Measurements from ENCODE around the gene LDLRAD3. TPM values are rescaled to one million over a fixed set of nuclear protein-coding genes. Genes with fewer than 3 reads are reported as not detected.

The LDLRAD3 gene
- total RNA-seq, 1 donor from 2014 or later: 19.6 TPM

- H3K9me3 Mint-ChIP-seq (ENCODE audit: low read depth): peaks cover 9% of the 10 kb centered on the region
- DNase-seq (ENCODE audit: low spot score, unreplicated experiment): no peak
- peaks cover 3% of the 10 kb centered on the region for H3K4me1 Mint-ChIP-seq (ENCODE audit: low read depth)
- H3K36me3 Mint-ChIP-seq (ENCODE audit: insufficient read depth): peaks cover 22% of the 10 kb centered on the region
- no peak overlapping the region for H3K4me3 Mint-ChIP-seq (ENCODE audit: low read depth)
- no peaks in the 10 kb centered on the region for H3K27me3 Mint-ChIP-seq
- no peak overlapping the region for H3K27ac Mint-ChIP-seq
- TF ChIP-seq CTCF (IDR thresholded peaks at IDR 0.05; ENCODE audit: unreplicated experiment): no peak
Measured at GRCh38 chr11:36098087-36098486, 154.2 kb downstream of the LDLRAD3 start.

- TF ChIP-seq CTCF (IDR thresholded peaks at IDR 0.05; ENCODE audit: unreplicated experiment): no peak
- Mint-ChIP-seq H3K4me3 (ENCODE audit: low read depth) (no peak overlapping the region), H3K27me3 (no peaks in the 10 kb centered on the region), H3K9me3 (ENCODE audit: low read depth) (peaks cover 3% of the 10 kb centered on the region), H3K4me1 (ENCODE audit: low read depth) (peaks cover 3% of the 10 kb centered on the region), H3K27ac (no peak overlapping the region), H3K36me3 (ENCODE audit: insufficient read depth) (peaks cover 15% of the 10 kb centered on the region)
- no peak for DNase-seq (ENCODE audit: low spot score, unreplicated experiment)
Measured at GRCh38 chr11:36098853-36099375, 155.1 kb downstream of the LDLRAD3 start.

GRCh38 chr11:36101466-36101865 is 157.6 kb downstream of the LDLRAD3 start:
- peaks cover 10% of the 10 kb centered on the region for H3K36me3 Mint-ChIP-seq (ENCODE audit: insufficient read depth)
- no peaks in the 10 kb centered on the region for H3K9me3 Mint-ChIP-seq (ENCODE audit: low read depth)
- H3K4me3 Mint-ChIP-seq (ENCODE audit: low read depth): no peak overlapping the region
- H3K27ac Mint-ChIP-seq: no peak overlapping the region
- H3K4me1 Mint-ChIP-seq (ENCODE audit: low read depth): peaks cover 15% of the 10 kb centered on the region
- no peak for TF ChIP-seq CTCF (IDR thresholded peaks at IDR 0.05; ENCODE audit: unreplicated experiment)
- DNase-seq (ENCODE audit: low spot score, unreplicated experiment): no peak
- H3K27me3 Mint-ChIP-seq: no peaks in the 10 kb centered on the region

GRCh38 chr11:36102868-36103267 is 159.0 kb downstream of the LDLRAD3 start:
- peaks cover 10% of the 10 kb centered on the region for H3K36me3 Mint-ChIP-seq (ENCODE audit: insufficient read depth)
- H3K27me3 Mint-ChIP-seq: no peaks in the 10 kb centered on the region
- no peak for DNase-seq (ENCODE audit: low spot score, unreplicated experiment)
- peaks cover 15% of the 10 kb centered on the region for H3K4me1 Mint-ChIP-seq (ENCODE audit: low read depth)
- no peak overlapping the region for H3K27ac Mint-ChIP-seq
- H3K4me3 Mint-ChIP-seq (ENCODE audit: low read depth): no peak overlapping the region
- H3K9me3 Mint-ChIP-seq (ENCODE audit: low read depth): no peaks in the 10 kb centered on the region
- TF ChIP-seq CTCF (IDR thresholded peaks at IDR 0.05; ENCODE audit: unreplicated experiment): no peak

GRCh38 chr11:36103933-36104530 is 160.2 kb downstream of the LDLRAD3 start:
- Mint-ChIP-seq H3K4me3 (ENCODE audit: low read depth) (no peak overlapping the region), H3K4me1 (ENCODE audit: low read depth) (peaks cover 12% of the 10 kb centered on the region), H3K36me3 (ENCODE audit: insufficient read depth) (peaks cover 9% of the 10 kb centered on the region), H3K27me3 (peaks cover 3% of the 10 kb centered on the region), H3K27ac (no peak overlapping the region), H3K9me3 (ENCODE audit: low read depth) (no peaks in the 10 kb centered on the region)
- DNase-seq (ENCODE audit: low spot score, unreplicated experiment): no peak
- TF ChIP-seq CTCF (IDR thresholded peaks at IDR 0.05; ENCODE audit: unreplicated experiment): no peak

Measured in progenitor cell of endocrine pancreas (in vitro differentiated cells).